Astrocyte (in vitro differentiated cells and primary cell): Measurements from ENCODE around the gene TMEM203. TPM values are rescaled to one million over a fixed set of nuclear protein-coding genes. Genes with fewer than 3 reads are reported as not detected.

Experiments
- DNase-seq: peaks from one replicate; pipeline ENCODE4 v3.0.0-alpha.2; 2010; ENCODE audit warnings: low read depth
- FAIRE-seq: peaks from 2 replicates; lab custom pipeline; 2011; peaks lifted over from hg19 to GRCh38; lab: Jason Lieb, UNC
- H2AFZ ChIP-seq: 2 replicates; pipeline ENCODE4 v1.6.0; 2012; ENCODE audit warnings: low read depth, low read length, inconsistent platforms
- H3K27ac ChIP-seq: 2 replicates; pipeline ENCODE4 v1.5.1; 2011; ENCODE audit warnings: low read depth, low read length, inconsistent platforms
- H3K27me3 ChIP-seq: 2 replicates; pipeline ENCODE4 v1.6.0; 2011; ENCODE audit warnings: low read length, inconsistent platforms; ENCODE audit not compliant: insufficient read depth
- H3K36me3 ChIP-seq: 2 replicates; pipeline ENCODE4 v1.5.1; 2011; ENCODE audit warnings: low read length, inconsistent platforms; ENCODE audit not compliant: insufficient read depth
- H3K4me1 ChIP-seq: 2 replicates; pipeline ENCODE4 v1.5.1; 2011; ENCODE audit warnings: low read length, inconsistent platforms; ENCODE audit not compliant: insufficient read depth
- H3K4me2 ChIP-seq: 2 replicates; pipeline ENCODE4 v1.6.0; 2012; ENCODE audit warnings: low read length, inconsistent platforms
- H3K4me3 ChIP-seq: 2 replicates; pipeline ENCODE4 v1.5.1; 2011; ENCODE audit warnings: low read depth, mild to moderate bottlenecking, low read length, inconsistent platforms; ENCODE audit not compliant: insufficient read depth
- H3K79me2 ChIP-seq: 2 replicates; pipeline ENCODE4 v1.6.0; 2012; ENCODE audit warnings: mild to moderate bottlenecking, low read length, inconsistent platforms; ENCODE audit not compliant: insufficient read depth
- H3K9ac ChIP-seq: 2 replicates; pipeline ENCODE4 v1.6.0; 2012; ENCODE audit warnings: mild to moderate bottlenecking, low read length, inconsistent platforms
- H3K9me3 ChIP-seq: 2 replicates; pipeline ENCODE4 v1.5.1; 2012; ENCODE audit warnings: low read depth, mild to moderate bottlenecking, low read length, inconsistent platforms; ENCODE audit not compliant: insufficient read depth
- H4K20me1 ChIP-seq: 2 replicates; pipeline ENCODE4 v1.6.0; 2012; ENCODE audit warnings: low read length, inconsistent platforms; ENCODE audit not compliant: insufficient read depth
- H3K27ac Mint-ChIP-seq: one replicate; pipeline ENCODE4 v1.8.0; 2021; ENCODE audit warnings: mild to moderate bottlenecking, mixed read lengths; ENCODE audit not compliant: unreplicated experiment
- H3K27me3 Mint-ChIP-seq: one replicate; pipeline ENCODE4 v1.8.0; 2021; ENCODE audit warnings: low read depth, mixed read lengths; ENCODE audit not compliant: unreplicated experiment
- H3K36me3 Mint-ChIP-seq: one replicate; pipeline ENCODE4 v1.8.0; 2021; ENCODE audit warnings: low read depth, mixed read lengths; ENCODE audit not compliant: unreplicated experiment
- H3K4me1 Mint-ChIP-seq: one replicate; pipeline ENCODE4 v1.8.0; 2021; ENCODE audit warnings: low read depth, mixed read lengths; ENCODE audit not compliant: unreplicated experiment
- H3K4me3 Mint-ChIP-seq: one replicate; pipeline ENCODE4 v1.8.0; 2021; ENCODE audit warnings: mild to moderate bottlenecking, moderate library complexity, mixed read lengths; ENCODE audit not compliant: unreplicated experiment
- H3K9me3 Mint-ChIP-seq: one replicate; pipeline ENCODE4 v1.8.0; 2021; ENCODE audit warnings: mild to moderate bottlenecking, mixed read lengths; ENCODE audit not compliant: unreplicated experiment
- EZH2 ChIP-seq: IDR thresholded peaks from 2 replicates; pipeline ENCODE4 v1.6.1; 2012; ENCODE audit warnings: mild to moderate bottlenecking, low read length, inconsistent platforms; ENCODE audit not compliant: insufficient read depth
- total RNA-seq: library from RNA; stranded (reverse); gene quantifications from 2 replicates; pipeline ENCODE4 v1.2.1, GENCODE V29; 2021
- TF ChIP-seq, protein P1 (sequence below): IDR thresholded peaks from 2 replicates; pipeline ENCODE4 v1.5.1; 2011; ENCODE audit warnings: low read depth, mild to moderate bottlenecking, inconsistent platforms, low read length, moderate library complexity; ENCODE audit not compliant: insufficient read depth

TMEM203 gene
- total RNA-seq, 1 donor from 2014 or later, result 28.7 TPM

DNA sequence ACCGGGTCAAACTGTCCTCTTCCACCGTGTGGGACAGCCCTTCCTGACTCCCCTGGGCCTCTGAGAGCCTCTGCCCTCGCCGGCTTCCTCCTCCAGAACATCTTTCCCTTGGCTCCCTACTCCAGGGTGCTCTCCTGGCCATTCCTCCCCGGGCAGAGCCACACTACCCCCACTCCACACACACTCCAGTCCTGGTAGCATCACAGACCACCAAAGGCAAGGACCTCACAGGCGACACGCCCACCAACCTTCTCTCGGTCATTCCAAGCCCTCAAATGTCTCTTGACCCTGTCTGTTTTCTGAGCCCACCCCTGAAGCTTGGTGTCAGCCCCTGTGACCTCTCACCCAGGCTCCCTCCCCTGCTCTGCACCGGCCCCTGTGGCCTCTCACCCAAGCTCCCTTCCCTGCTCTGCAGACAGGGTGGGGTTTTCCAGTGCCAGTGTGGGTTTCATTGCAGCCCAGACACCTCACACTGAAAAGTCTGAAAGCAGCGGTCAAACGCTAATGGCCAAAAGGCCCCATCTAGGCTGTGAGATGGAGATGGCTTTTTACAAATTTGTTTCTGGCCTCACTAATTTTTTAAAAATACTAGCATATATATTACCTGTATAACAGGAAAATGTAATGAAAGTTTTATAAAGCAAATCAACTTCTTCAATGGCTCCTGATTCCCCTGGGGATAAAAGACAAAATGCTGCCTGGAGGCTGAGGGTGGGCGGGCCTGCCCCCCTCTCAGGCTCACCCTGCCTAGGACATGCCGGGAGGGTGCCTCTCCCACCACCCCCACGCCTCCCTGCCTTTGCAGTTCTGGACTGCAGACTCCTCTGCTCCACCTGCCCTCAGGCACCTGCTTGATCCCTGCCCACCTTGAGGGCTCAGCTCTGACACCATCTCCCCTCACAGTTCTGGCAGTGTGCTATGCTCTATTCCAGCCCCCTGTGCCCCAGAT, 46.1 kb downstream of the TMEM203 start:
- TF ChIP-seq, protein P1, sequence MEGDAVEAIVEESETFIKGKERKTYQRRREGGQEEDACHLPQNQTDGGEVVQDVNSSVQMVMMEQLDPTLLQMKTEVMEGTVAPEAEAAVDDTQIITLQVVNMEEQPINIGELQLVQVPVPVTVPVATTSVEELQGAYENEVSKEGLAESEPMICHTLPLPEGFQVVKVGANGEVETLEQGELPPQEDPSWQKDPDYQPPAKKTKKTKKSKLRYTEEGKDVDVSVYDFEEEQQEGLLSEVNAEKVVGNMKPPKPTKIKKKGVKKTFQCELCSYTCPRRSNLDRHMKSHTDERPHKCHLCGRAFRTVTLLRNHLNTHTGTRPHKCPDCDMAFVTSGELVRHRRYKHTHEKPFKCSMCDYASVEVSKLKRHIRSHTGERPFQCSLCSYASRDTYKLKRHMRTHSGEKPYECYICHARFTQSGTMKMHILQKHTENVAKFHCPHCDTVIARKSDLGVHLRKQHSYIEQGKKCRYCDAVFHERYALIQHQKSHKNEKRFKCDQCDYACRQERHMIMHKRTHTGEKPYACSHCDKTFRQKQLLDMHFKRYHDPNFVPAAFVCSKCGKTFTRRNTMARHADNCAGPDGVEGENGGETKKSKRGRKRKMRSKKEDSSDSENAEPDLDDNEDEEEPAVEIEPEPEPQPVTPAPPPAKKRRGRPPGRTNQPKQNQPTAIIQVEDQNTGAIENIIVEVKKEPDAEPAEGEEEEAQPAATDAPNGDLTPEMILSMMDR, result no peak
- TF ChIP-seq EZH2, result no peak
- no peak overlapping the region for H2AFZ ChIP-seq
- H3K27me3 ChIP-seq, result peaks cover 35% of the 10 kb centered on the region
- Mint-ChIP-seq H3K4me1 (peaks cover 2% of the 10 kb centered on the region), H3K27ac (no peak overlapping the region), H3K9me3 (no peaks in the 10 kb centered on the region), H3K36me3 (no peaks in the 10 kb centered on the region), H3K27me3 (peaks cover 69% of the 10 kb centered on the region), H3K4me3 (no peak overlapping the region)
- no peak overlapping the region for H3K4me3 ChIP-seq
- peaks cover 4% of the 10 kb centered on the region for H3K4me1 ChIP-seq
- no peak overlapping the region for H3K27ac ChIP-seq
- no peaks in the 10 kb centered on the region for H3K79me2 ChIP-seq
- no peaks in the 10 kb centered on the region for H3K9me3 ChIP-seq
- no peaks in the 10 kb centered on the region for H4K20me1 ChIP-seq
- H3K4me2 ChIP-seq, result no peak overlapping the region
- FAIRE-seq (no peak), DNase-seq (no peak)
- no peaks in the 10 kb centered on the region for H3K36me3 ChIP-seq
- H3K9ac ChIP-seq, result no peak overlapping the region

DNA sequence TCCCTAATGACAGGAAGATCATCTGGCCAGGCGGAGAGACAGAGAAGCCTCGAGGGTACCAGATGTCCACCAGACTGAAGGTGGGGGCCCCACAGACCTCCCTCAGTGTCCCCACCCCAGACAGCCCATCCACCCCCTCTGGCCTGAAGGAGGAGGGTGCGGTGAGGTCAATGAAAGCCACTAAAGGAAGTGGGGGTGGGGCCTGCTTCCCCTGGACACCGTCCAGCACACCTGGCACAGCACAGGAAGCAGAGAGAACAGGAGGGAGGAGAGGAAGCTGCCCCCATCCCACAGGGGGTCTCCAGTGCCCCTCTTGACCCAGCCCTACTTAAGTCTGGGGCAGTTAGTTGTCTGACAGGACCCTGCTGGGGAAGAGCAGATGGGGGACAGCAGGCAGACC, 46.8 kb downstream of the TMEM203 start:
- no peak for DNase-seq
- no peak overlapping the region for H3K4me2 ChIP-seq

More for the DNA sequence above, 46.8 kb downstream of the TMEM203 start:
- no peak for FAIRE-seq
- H4K20me1 ChIP-seq, result no peaks in the 10 kb centered on the region
- H3K27ac ChIP-seq, result no peak overlapping the region
- peaks cover 2% of the 10 kb centered on the region for H3K4me1 Mint-ChIP-seq
- no peaks in the 10 kb centered on the region for H3K36me3 ChIP-seq
- H3K27ac Mint-ChIP-seq, result no peak overlapping the region
- no peaks in the 10 kb centered on the region for H3K9me3 ChIP-seq
- H3K27me3 ChIP-seq, result peaks cover 30% of the 10 kb centered on the region
- no peaks in the 10 kb centered on the region for H3K9me3 Mint-ChIP-seq
- no peak overlapping the region for H2AFZ ChIP-seq
- H3K4me3 Mint-ChIP-seq, result no peak overlapping the region
- H3K27me3 Mint-ChIP-seq, result peaks cover 65% of the 10 kb centered on the region
- H3K4me1 ChIP-seq, result peaks cover 4% of the 10 kb centered on the region
- no peaks in the 10 kb centered on the region for H3K79me2 ChIP-seq
- no peak overlapping the region for H3K9ac ChIP-seq
- TF ChIP-seq, protein P1, result no peak
- TF ChIP-seq EZH2, result no peak
- no peaks in the 10 kb centered on the region for H3K36me3 Mint-ChIP-seq
- no peak overlapping the region for H3K4me3 ChIP-seq
